Ovary (tissue), 3 donors: ENCODE results near the gene PIGN.

ENCODE experiments used
- CTCF ChIP-seq, 3 donors: fragments of 450-650 bp in 2 of 3; fragments of 200-600 bp in 1 of 3; IDR thresholded peaks; one replicate each; pipeline versions ENCODE4 v1.5.1 to v1.8.0; 2016 to 2022; ENCODE audit warnings: antibody characterized with exemption in 3 of 3, mild to moderate bottlenecking in 1 of 3
- EP300 ChIP-seq: sonication (generic); formaldehyde crosslinking; IDR thresholded peaks from one replicate; pipeline ENCODE4 v1.6.1; 2017; ENCODE audit warnings: antibody characterized with exemption
- POLR2A ChIP-seq: fragments of 450-650 bp; IDR thresholded peaks from one replicate; pipeline ENCODE4 v1.6.1; 2017; ENCODE audit warnings: antibody characterized with exemption, mild to moderate bottlenecking, moderate library complexity
- donor health status: DM: no; HTN: no; CAD: no.

- no peak for TF ChIP-seq CTCF (IDR thresholded peaks at IDR 0.05)
- TF ChIP-seq EP300 = no peak
- TF ChIP-seq POLR2A = no peak
These were observed 19.7 kb upstream of the PIGN start for GRCh38 chr18:62206593-62206992.
